DOHH2 (cell line): ENCODE measurements around the gene GABRA4.

Source experiments
- H3F3A ChIP-seq: fragments of 200-600 bp; sonication (generic), shearing (Covaris generic); 2 replicates; pipeline ENCODE4 v1.6.0; 2016; ENCODE audit warnings: antibody characterized with exemption, mild to moderate bottlenecking; ENCODE audit not compliant: control insufficient read depth, insufficient read depth
- H3K27ac ChIP-seq: fragments of 200-600 bp; sonication (generic); 2 replicates; pipeline ENCODE4 v1.5.1; 2014; ENCODE audit warnings: low read depth, mild to moderate bottlenecking, low read length, moderate library complexity
- H3K27me3 ChIP-seq: fragments of 200-600 bp; sonication (generic); 2 replicates; pipeline ENCODE4 v1.6.1; 2014; ENCODE audit warnings: mild to moderate bottlenecking, low read length, mixed read lengths; ENCODE audit not compliant: control insufficient read depth
- H3K36me3 ChIP-seq: fragments of 200-600 bp; sonication (generic); 2 replicates; pipeline ENCODE4 v1.6.1; 2014; ENCODE audit warnings: mild to moderate bottlenecking, low read length, moderate library complexity, mixed read lengths; ENCODE audit not compliant: control insufficient read depth
- H3K4me1 ChIP-seq: fragments of 200-600 bp; sonication (generic); 2 replicates; pipeline ENCODE4 v1.6.1; 2014; ENCODE audit warnings: mild to moderate bottlenecking, low read length, mixed read lengths; ENCODE audit not compliant: control insufficient read depth
- H3K4me2 ChIP-seq: fragments of 200-600 bp; sonication (generic); 2 replicates; pipeline ENCODE4 v1.6.0; 2014; ENCODE audit warnings: mild to moderate bottlenecking, low read length, moderate library complexity
- H3K4me3 ChIP-seq: fragments of 200-600 bp; sonication (generic); 2 replicates; pipeline ENCODE4 v1.5.1; 2014; ENCODE audit warnings: mild to moderate bottlenecking, low read length, mixed read lengths
- H3K79me2 ChIP-seq: fragments of 200-600 bp; sonication (generic); 2 replicates; pipeline ENCODE4 v1.6.1; 2014; ENCODE audit warnings: mild to moderate bottlenecking, low read length, mixed read lengths; ENCODE audit not compliant: control insufficient read depth
- H3K9me2 ChIP-seq: fragments of 200-600 bp; sonication (generic); replicated peaks from 2 replicates; pipeline ENCODE4 v1.6.1; 2014; ENCODE audit warnings: mild to moderate bottlenecking, low read length, mixed read lengths; ENCODE audit not compliant: control insufficient read depth
- H3K9me3 ChIP-seq: fragments of 200-600 bp; sonication (generic); 2 replicates; pipeline ENCODE4 v1.6.1; 2014; ENCODE audit warnings: antibody characterized with exemption, low read length, mixed read lengths; ENCODE audit not compliant: control insufficient read depth, insufficient read depth
- H4K20me1 ChIP-seq: fragments of 200-600 bp; sonication (generic); 2 replicates; pipeline ENCODE4 v1.6.0; 2014; ENCODE audit warnings: low read depth, mild to moderate bottlenecking, antibody characterized with exemption, low read length, moderate library complexity; ENCODE audit not compliant: control insufficient read depth, insufficient read depth
- EZH2phosphoT487 ChIP-seq: fragments of 200-600 bp; sonication (generic); IDR thresholded peaks from 2 replicates; pipeline ENCODE4 v1.6.1; 2017; ENCODE audit warnings: borderline replicate concordance, mild to moderate bottlenecking, antibody characterized with exemption, low read length, moderate library complexity, mixed read lengths
- TF ChIP-seq, protein P1 (sequence below): fragments of 200-600 bp; sonication (generic); IDR thresholded peaks from one replicate; pipeline ENCODE4 v1.5.1; 2014; ENCODE audit warnings: antibody characterized with exemption, mild to moderate bottlenecking, low read depth, low read length; ENCODE audit not compliant: poor library complexity, severe bottlenecking

The GABRA4 gene

DNA sequence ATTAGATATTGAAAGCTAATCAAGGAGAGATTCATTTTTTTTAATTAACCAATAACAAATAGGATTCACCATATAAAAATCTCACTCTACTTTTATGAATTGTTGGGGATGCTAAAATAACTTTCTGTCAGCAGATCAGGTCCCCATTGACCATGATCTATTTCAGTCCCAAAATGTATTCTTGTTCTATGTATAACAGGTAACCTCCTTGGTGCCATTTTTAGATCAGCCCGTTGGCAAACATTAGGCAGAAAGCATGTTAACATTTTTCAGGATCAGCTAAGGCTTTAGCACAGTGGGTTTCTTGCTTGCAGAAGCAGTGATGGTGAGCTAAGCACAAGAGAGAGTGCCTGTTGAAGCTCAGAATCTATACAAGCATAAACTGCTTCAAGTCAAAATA, 43.6 kb downstream of the GABRA4 start:
- Histone ChIP-seq H3K4me1 (0 out of 2 replicates have a peak, but pooled peaks cover 5% of the 10 kb centered on the region), H3K9me3 (no peaks in the 10 kb centered on the region), H3K9me2 (no peaks in the 10 kb centered on the region), H4K20me1 (no peaks in the 10 kb centered on the region), H3K79me2 (no peaks in the 10 kb centered on the region), H3K4me2 (no peak overlapping the region), H3K27me3 (no peaks in the 10 kb centered on the region), H3F3A (no peaks in the 10 kb centered on the region), H3K4me3 (no peak overlapping the region), H3K27ac (no peak overlapping the region), H3K36me3 (no peaks in the 10 kb centered on the region)
- TF ChIP-seq, protein P1, sequence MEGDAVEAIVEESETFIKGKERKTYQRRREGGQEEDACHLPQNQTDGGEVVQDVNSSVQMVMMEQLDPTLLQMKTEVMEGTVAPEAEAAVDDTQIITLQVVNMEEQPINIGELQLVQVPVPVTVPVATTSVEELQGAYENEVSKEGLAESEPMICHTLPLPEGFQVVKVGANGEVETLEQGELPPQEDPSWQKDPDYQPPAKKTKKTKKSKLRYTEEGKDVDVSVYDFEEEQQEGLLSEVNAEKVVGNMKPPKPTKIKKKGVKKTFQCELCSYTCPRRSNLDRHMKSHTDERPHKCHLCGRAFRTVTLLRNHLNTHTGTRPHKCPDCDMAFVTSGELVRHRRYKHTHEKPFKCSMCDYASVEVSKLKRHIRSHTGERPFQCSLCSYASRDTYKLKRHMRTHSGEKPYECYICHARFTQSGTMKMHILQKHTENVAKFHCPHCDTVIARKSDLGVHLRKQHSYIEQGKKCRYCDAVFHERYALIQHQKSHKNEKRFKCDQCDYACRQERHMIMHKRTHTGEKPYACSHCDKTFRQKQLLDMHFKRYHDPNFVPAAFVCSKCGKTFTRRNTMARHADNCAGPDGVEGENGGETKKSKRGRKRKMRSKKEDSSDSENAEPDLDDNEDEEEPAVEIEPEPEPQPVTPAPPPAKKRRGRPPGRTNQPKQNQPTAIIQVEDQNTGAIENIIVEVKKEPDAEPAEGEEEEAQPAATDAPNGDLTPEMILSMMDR: no peak
- TF ChIP-seq EZH2phosphoT487: no peak

DNA sequence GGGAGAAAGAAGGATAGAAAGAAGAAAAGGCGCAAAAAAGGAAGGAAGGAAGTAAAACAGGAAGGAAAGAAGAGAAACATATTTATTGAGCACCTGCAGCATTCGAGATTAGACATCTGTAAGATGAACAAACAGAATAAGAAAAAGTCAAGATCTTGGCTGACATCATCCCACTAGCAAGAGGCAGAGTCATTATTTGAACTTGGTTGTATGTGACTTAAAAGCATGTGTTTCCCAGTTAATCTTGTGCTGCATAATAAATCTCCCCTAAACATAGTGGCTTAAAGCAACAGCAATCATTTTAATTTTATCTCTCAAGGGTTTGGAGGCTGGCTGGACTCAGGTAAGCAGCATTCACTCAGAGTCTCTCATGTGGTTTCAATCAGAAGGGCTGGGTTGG, 45.8 kb downstream of the GABRA4 start:
- Histone ChIP-seq H3K27me3 (no peaks in the 10 kb centered on the region), H3K4me1 (0 out of 2 replicates have a peak, but pooled peaks cover 5% of the 10 kb centered on the region), H3K4me3 (no peak overlapping the region), H3K79me2 (no peaks in the 10 kb centered on the region), H3K36me3 (no peaks in the 10 kb centered on the region), H3F3A (no peaks in the 10 kb centered on the region), H3K4me2 (no peak overlapping the region), H3K9me2 (no peaks in the 10 kb centered on the region), H4K20me1 (no peaks in the 10 kb centered on the region), H3K9me3 (no peaks in the 10 kb centered on the region), H3K27ac (no peak overlapping the region)
- TF ChIP-seq, protein P1: no peak
- no peak for TF ChIP-seq EZH2phosphoT487

GRCh38 chr4:46946919-46947536, 46.4 kb downstream of the GABRA4 start:
- Histone ChIP-seq H3K4me1 (0 out of 2 replicates have a peak, but pooled peaks cover 5% of the 10 kb centered on the region), H3K27me3 (no peaks in the 10 kb centered on the region), H3K36me3 (no peaks in the 10 kb centered on the region), H3K27ac (no peak overlapping the region), H4K20me1 (no peaks in the 10 kb centered on the region), H3K4me3 (no peak overlapping the region), H3K4me2 (no peak overlapping the region), H3F3A (no peaks in the 10 kb centered on the region), H3K79me2 (no peaks in the 10 kb centered on the region), H3K9me3 (no peaks in the 10 kb centered on the region), H3K9me2 (no peaks in the 10 kb centered on the region)
- TF ChIP-seq, protein P1: no peak
- no peak for TF ChIP-seq EZH2phosphoT487
